ENCODE measurements around the gene MAT1A.

The MAT1A gene

DNA sequence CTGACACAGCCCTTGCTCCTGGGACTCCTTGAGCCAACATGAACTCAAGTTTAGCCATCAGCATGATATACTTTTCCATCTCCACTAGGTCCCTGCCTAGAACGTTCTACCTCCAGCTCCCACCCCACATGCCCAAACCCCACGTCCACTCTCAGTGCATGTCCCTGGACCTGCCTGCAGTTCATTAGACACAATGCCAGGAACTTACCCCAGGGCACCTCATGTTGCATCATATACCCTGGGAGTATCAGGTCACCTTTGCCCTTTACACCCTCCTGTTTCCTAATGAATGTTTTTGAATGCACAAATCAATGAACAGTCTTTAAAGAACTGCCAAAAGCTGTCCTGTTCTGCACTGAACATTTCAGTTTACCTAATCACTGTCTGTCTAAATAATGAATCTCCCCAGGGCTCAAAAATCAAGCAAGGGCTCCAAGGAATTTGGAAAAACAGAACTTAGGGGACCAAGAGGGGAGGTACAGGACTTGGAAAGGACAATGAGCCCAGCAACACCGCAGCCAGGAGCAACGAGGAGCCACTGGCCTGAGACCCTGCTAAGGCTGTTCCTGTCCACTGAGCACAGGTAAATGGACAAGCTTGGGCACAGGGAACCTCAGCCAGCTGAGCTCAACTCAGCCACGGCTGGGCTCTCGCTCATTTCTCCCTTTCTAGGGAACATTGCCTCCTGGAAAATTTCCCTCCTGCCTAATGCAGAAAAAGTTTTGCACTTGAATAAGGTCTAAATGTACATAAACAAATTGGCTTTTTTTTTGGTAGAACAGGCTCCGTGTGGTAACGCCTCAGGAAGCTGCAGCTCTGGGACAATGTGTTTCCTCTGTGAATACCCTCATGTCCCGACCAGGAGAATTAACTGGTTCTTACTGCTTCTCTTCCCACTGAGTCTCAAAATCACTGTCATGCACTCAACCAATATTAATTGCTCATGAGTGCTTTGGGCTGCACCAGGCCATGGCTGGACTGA lies 7.4 kb downstream of the MAT1A start:
- DNase-seq: no peak

DNA sequence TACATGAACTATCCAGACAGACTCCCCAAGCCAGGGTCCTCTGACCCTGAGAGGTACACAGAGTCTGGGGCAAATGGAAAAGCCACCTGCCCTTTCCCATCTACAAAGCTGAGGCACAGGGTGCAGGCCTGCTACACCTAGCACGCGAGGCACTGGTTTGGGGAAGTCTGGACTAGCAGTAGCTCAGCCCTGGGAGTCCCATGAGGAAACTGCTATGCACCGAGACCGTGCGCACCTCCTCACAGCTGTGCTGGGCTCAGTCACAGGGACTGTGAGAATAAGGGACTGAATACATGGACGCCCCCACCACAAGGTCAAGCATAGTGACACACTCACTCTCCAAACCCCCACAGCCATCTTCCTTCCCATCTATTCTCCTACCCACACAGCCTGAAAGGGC lies 8.2 kb downstream of the MAT1A start:
- no peak for DNase-seq

DNA sequence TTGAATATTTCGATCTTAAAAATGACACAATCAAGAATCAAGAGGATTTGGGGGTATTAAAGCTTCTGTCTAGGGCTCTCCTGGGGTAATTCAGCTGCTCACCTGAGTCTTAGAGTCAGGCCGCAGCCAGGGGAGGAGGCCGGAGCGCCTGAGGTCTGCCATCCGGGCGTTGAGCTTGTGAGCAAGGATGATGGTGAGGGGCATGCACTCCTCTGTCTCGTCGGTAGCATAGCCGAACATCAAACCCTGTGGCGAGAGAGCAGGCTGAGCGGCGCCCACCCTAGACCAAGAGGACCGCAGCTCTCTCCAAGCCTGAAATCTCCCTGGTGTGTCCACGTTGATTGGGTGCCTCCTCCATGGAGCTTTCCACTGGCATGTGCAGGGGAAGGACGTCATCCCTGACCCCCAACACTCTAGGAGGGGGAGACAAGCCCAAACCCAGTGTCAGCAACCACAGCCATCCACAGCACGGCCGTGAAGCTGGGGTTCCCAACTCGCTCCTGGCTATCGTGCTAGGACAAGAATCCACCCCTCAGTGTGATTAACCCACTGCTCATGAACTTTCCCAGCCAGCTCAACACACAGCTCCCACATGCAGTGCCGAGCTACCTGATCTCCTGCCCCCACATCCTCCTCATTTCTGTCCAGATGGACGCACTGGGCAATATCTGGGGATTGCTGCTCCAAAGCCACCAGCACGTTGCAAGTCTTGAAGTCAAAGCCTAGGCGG lies 9.2 kb downstream of the MAT1A start:
- no peak for DNase-seq

DNA sequence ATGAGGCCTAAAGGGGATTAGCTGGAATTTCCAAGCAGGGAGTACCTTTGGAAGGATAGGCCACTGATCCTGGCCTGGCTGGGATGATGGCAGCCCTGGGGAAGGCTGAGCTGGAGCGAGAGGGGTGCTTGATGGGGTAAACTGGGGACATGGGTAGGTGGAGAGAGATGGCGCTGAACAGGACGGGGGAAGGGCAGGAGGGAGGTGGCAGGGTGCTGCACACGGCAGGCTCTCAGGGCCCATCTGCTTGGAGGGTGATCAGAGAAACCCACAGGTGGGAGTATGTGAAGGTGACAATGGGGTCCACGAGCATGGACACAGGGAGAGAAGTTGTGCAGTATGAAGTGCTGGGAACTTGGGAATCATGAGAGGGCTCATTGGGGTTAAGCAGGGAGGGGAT lies 10.3 kb downstream of the MAT1A start:
- DNase-seq: no peak

DNA sequence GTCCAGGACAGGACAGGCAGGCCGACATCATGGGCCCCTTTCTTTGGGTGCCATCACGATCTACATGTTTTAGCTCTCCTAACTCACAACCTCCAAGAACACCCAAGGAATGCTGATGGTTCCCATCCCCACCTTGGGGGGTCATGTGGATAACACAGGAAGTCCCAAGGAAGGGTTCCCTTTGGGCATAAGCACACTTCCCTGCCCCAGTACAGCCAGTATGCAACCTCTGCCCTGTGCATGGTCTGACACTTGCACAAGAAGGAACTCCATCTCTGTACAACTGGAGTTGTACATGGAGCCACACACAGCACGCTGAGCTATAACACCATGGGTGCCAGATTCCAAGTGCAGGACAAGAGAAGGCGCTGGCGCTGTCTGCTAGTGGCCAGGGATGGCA lies 11.0 kb downstream of the MAT1A start:
- DNase-seq: no peak

DNA sequence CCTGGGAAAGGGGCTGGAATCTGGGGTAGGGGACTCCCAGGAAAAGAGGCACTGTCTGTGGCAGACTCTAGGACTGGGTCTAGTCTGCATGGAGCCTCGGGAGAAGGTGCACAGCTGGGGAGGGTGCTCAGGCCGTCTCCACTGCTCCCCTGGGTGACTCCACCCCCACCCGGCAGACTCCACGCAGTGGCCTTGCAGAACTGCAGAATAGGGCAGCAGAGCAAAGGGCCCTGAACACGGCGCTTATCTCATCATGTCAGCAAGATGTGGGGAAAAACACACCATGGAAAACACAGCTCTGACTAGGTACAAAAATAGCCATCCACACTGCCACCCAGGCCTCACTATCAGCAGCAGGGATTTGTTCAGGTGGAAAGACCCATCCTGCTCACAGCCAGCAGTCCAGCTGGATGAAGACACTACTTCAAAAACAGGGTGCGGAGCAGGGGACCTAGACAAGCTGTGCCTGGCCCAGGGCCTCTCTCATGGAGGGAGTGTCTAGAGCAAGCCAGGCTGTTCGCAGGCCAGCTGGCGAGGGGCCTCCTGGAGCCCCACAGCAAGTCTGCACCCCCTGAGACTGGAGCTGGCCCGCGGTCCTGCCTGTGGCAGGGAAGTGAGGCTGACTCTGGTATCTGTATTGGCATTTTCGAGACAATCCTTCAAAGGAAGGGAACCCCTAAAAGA lies 11.7 kb downstream of the MAT1A start:
- no peak for DNase-seq

DNA sequence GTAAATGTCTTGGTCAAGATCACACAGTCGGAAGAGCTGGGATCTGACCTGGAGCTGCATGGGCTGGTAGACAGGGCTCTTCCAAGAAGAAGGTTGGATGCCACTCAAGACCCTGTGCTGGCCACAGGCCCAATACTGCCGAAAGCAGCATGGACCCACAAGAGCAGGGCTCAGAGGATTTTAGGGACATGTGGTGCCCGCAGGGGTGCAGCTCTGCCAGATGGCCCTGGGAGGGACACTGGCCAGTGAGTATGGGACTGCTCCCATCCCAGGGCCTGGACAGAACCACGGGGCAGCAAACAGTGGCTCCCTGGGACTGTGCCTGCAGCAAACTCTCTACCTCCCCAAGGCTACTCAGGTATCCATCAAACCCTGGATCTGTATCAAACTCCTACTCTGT lies 12.4 kb downstream of the MAT1A start:
- no peak for DNase-seq

DNA sequence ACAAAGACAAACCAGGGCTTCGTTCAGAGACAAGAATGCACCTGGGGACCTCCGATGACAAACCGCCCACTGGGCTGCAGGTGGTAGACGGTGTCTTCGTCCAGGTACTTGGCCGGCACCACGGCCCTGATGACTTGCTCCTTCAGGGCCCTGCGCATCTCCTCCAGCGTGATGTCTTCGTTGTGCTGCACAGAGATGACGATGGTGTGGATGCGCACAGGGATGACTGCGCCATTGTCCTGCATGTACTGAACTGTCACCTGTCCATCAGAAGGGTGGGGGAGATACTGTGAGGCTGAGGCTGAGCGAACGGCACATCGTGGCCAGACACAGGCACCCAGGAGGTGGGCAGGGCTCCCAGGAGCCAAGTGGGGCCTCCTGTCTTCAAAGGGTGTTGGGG lies 13.1 kb downstream of the MAT1A start:
- no peak for DNase-seq

DNA sequence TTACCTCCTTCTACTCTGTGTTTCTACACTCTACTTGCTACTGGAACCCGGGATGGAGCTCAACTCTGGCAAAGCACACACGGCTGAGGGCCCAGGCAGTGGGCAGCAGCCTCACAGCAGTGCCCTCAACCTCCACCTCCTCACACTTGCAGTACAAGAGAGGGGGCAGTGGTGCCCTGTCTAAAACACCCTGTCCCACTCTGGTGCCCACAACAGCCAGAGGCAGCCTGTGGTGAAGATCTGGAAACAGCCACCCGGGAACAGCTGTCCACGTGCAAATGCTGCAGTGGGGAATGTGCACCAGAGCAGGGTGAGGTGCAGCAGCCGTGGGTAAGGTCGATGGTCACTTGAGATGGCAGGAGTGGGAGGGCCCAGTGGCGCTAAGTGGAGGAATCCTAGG lies 13.7 kb downstream of the MAT1A start:
- no peak for DNase-seq

DNA sequence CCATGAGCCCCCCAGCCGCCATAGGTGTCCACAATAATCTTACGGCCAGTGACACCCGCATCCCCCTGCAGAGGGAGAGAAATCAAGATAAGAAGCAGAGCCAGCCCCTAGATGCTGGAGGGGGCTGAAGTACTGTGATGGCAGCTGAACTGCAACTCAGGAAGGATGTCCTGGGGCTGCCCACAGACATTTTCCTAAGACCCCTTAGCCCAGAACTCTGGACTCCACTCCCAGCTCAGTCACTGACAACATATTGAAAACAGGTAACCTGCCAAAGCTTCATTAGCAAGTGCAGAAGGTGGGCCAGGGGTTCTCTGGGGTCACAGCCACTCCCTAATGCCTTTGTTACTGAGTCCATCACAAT lies 14.3 kb downstream of the MAT1A start:
- DNase-seq: no peak

DNA sequence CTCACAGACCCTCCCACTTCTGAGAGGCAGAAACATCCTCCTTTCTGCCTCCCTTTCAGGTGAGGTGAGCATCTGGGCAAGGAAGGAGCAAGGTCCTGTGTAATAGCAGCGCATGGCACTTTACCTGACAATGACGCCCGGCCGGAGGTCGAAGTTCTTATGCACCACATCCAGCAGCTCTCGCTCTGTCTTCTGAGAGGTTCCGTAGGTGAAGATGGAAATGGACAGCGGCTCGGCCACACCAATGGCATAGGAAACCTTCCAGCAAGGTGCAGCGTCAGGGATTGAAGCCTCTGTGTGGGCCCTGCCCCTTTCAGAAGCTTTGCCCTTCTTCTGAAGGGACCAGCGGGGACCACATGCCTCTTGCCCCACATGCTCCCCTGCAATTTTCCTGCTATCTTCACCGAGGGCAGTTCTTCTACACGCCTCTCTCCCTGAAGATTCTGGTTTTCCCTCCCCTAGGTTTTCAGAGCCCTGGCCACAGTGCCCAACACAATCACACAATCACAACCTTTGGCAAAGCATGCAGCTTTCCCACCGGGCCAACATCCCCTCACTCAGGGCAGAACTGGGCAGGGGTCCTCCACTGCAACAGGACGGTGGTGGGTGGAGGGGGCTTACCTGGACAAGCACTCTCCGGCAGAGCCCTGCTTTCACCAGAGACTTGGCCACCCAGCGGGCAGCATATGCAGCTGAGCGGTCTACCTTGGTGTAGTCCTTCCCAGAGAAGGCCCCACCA lies 14.9 kb downstream of the MAT1A start:
- DNase-seq: no peak

DNA sequence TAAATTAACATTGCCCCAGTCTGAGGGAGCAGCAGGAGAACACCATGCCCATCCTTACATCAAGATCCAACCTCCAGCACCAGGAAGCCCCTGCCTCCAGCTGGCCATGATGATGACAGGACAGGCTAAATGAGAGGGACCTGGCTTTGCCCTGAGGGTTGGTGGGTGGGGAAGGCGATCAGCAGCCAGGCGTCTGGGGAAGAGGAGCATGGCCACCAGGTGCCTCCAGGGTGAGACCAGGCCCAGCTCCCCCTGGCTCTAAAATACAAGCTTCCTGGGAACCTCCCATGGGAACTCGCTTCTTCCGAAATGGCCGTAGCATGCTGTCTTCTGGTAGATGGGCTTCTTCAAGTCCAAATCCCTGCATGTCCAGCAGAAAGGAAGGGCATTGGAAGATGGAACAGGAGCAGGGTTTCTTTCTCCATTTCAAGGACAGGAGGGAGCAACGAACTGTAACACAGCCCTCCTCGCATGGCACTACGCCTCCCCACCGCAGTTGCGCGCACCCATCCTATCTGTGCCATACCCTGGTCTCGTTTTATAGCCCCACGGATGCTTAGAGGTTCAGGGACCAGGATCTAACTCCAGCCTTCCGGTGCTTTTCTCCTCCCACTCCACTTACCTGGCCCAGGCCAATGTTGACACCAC lies 15.8 kb downstream of the MAT1A start:
- DNase-seq: no peak

DNA sequence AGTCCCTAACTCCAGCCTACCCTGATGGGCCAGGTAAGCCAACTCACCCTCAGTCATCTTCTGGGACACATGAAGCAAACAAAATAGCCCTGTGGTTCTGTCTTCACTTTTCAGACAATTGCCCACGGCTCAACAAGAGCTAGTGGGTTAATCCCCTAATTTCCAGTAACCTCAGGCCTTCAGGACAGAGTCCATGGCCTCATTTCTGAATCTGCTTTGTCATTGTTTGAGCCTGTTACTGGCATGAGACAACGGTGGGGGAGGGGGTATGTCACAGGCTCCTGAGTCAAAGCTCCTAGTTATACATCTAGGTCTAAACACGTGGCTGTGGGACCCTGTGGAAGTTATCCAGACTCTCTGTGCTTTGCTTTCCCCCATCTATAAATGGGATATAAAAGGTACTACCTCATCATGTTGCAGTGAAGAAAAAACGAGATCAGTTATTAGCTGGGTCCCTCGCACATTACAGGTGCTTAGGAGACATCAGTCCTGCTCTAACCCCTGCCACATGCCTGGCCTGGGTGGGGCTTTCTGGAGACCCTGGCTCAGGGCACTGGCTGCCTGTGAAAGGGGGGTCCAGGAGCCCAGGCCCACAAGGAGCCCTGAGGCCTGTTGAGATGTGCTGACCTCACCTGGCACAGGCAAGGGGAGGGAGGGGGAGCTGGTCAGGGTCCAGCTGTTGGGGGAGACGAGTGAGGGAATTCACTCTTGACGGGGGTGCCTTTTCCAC lies 16.5 kb downstream of the MAT1A start:
- DNase-seq: no peak

DNA sequence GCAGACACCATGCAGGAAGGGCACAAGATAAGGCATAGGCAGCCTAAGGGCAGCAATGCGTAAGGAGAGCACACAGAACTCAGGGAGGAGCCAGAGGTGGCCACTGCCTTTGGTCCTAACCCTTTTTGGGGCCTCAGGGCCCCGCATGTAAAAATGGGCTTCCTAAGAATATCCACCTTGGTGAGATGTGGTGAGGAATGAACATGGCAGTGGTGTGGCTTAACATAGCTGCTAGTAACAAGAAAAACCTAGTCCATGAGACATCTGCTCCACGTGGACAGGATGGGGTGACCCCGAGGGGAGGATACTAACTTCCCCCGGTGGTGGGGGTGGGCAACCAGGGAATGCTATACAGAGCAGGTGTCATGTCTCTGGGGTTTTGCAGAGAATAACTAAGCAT lies 18.0 kb downstream of the MAT1A start:
- DNase-seq: no peak

DNA sequence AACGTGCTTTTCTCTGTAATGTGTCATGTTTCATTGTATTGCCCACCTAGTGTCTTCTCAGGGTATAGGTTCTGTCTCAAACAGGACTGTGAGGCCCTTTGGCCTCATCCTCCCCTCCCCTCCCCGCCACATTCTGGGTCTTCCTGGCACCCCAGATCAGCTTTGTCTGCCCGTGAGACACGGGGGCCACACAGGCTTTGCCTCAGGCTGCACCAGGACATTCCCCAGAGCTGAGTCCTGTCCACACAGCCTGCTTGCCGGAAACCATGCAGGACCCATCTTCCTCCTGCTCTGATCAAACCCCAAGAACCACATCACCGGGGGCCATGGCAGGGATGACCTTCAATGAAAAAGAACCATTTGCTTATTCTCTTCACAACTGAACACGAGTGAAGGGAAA lies 18.6 kb downstream of the MAT1A start:
- DNase-seq: no peak

DNA sequence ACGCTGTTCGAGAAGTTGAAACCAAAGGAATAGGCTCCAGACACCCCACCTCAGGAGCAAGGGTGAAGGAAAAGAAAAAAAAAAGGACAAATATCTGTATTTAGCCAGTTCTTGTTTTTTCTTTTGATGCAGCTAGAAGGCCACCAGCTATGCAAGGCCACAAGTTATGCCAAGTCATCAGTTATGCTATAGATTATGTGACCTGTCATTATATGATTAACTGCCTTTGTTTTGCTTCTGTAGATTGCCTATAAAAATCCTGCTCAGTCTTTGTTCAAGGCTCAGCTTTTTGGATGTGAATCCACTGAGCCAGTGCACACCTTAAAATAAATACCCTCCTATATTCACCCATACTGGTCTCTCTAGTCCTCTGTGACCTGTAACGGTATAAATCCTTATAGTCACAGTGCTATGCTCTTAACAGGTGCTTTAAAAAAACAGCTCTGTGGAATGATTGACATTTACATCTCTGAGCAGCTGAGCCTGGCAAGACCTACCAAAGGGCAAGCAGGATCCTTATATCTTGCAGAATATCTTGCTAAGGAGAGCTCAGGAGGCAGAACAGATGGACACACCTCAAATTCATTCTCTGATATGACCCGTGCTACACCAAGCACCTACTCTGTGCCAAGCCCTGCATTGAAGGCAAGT lies 20.4 kb downstream of the MAT1A start:
- no peak for DNase-seq

DNA sequence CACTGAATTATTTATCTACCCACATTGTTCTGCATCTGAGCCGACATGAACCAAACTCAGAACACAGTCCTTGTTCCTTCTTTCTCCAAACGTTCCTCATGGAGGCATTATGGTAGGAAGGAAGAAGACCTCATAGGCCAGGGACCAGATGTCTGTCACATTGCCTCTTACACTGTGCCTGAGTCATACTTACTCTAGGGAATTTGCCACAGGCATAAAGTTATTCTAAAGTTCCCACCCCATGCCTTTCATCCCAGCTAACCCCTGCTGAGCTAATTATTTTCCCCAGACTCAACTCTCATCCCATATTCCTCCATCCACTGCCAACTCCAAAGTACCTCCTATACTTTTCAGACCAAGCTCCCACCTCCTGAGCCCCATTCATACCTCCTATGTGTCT lies 21.2 kb downstream of the MAT1A start:
- DNase-seq: no peak

DNA sequence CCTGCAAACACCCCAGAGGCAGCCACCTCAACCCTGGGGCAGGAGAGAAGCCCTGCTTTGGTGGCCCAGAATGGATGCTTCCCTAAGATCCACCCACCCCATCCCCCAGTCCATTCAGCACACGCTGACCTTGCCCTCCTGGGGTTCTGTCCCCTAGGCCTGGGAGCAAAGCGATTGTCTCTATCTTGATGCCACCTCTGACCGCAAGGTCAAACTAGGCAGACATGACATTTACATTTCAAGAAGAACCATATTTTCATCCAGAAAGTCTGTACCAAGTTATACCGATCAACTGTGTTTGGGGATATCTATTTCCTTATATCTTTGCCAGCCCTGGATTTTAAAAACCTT lies 23.0 kb downstream of the MAT1A start:
- no peak for DNase-seq

DNA sequence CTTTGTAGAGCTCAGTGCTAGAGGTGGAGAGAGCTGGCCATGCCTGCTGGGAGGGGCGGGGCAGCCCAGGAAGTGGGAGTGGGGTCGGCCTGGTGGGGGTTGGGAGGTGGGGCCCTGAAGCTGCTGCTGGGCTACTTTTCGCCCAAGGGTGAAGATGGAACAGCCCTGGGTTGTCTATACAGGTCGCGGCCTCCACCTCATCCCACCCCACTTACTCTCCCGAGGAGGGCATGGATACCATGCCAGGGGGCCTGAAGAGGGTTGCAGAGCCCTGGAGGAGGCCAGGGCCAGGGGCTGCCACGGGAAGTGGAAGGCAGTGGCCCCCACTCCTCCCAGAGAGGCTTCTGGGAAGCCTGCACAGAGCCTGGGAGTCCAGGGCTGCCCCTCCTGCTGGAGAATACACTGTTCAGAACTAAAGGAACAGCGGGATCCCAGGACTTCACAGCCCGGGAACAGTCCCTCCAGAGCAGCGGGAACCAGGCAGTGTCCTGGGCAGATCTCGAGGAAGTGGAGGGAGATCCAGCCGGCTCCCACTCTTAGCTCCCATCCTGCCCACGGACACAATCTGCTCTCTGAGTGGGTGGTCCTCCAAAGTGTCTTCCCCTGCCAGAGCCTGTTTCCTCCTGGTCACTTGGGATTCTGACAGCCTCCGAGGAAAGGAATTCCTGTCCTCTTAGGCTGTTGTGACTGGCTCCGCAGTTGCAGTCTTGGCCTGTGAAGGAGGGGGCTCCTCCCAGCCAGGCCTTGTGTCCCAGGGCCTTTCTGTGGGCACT lies 23.5 kb downstream of the MAT1A start:
- no peak for DNase-seq

Measured in kidney glomerular epithelial cell (primary cell).